Calu3 (cell line): ENCODE results near the gene MTM1. TPM values are rescaled to one million over a fixed set of nuclear protein-coding genes. Genes with fewer than 3 reads are reported as not detected.

Experiments
- BruUV-seq: library from RNA; stranded (reverse); fragments of 400-500 nt; replicated peaks from 2 replicates; lab custom pipeline; 2021; lab: Mats Ljungman, UMichigan
- CTCF ChIA-PET: fragments of 300-600 bp; sonication (Branson Sonifier 250); formaldehyde crosslinking; loops from one replicate; lab custom pipeline; 2022; ENCODE audit warnings: antibody characterized with exemption; lab: Charles Lee
- DNase-seq: peaks from one replicate; pipeline ENCODE4 v3.0.0; 2022
- H3K27ac Mint-ChIP-seq: one replicate; pipeline ENCODE4 v1.8.0; 2022; ENCODE audit warnings: mixed read lengths; ENCODE audit not compliant: unreplicated experiment
- H3K27me3 Mint-ChIP-seq: one replicate; pipeline ENCODE4 v1.8.0; 2022; ENCODE audit warnings: mixed read lengths; ENCODE audit not compliant: unreplicated experiment
- H3K36me3 Mint-ChIP-seq: one replicate; pipeline ENCODE4 v1.8.0; 2022; ENCODE audit warnings: mild to moderate bottlenecking, moderate library complexity, mixed read lengths; ENCODE audit not compliant: insufficient read depth, unreplicated experiment
- H3K4me1 Mint-ChIP-seq: one replicate; pipeline ENCODE4 v1.8.0; 2022; ENCODE audit warnings: mild to moderate bottlenecking, low read depth, mixed read lengths; ENCODE audit not compliant: unreplicated experiment
- H3K4me3 Mint-ChIP-seq: one replicate; pipeline ENCODE4 v1.8.0; 2022; ENCODE audit warnings: mild to moderate bottlenecking, low read depth, moderate library complexity, mixed read lengths; ENCODE audit not compliant: unreplicated experiment
- H3K9me3 Mint-ChIP-seq: one replicate; pipeline ENCODE4 v1.8.0; 2022; ENCODE audit warnings: low read depth, mixed read lengths; ENCODE audit not compliant: unreplicated experiment
- CTCF ChIP-seq: fragments of 200-600 bp; IDR thresholded peaks from one replicate; pipeline ENCODE4 v1.8.0; 2022; ENCODE audit warnings: antibody characterized with exemption; ENCODE audit not compliant: unreplicated experiment
- intact Hi-C: fragments of 100-400 bp; cut with micrococcal nuclease; formaldehyde crosslinking; loops from one replicate; pipeline ENCODE4 v1.10.0; 2022; ENCODE audit not compliant: unreplicated experiment
- total RNA-seq: library from RNA; stranded (reverse); gene quantifications from 2 replicates; pipeline ENCODE4 v1.2.3, GENCODE V29; 2022

Gene MTM1
- total RNA-seq, 1 experiment from 2014 or later: 13.2 TPM

DNA sequence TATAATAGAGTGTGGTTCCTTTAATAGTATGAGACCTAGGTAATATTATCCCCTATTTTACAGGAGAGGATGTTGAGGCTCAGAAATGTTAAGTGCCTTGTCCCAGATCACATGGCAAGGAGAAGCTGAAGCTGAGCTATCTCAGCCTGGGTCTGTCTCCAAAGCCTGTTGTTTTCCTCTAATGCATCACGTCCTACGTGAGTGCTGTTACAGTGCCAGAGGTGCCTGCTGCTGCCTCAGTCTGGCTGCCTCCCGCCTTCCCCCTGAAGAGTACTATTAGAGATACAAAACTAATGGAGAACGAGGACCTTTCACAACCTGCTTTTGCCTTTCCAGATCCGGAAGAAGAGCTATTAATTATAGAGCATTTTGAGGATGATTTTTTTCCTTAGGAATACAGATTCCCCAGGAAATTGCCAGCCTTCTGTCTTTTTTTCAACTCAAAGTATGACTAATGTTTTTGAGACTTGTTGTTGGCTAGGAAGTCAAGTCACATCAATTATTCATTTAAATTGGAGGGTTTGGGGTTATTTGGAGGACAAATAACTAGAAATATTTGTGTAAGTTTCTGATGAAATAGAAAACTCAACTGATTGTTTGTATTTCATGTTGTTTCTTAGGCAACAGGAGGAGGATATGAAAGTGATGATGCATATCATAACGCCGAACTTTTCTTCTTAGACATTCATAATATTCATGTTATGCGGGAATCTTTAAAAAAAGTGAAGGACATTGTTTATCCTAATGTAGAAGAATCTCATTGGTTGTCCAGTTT, 80.9 kb downstream of the MTM1 start:
- Mint-ChIP-seq H3K27ac (no peak overlapping the region), H3K4me3 (no peak overlapping the region), H3K9me3 (no peaks in the 10 kb centered on the region), H3K4me1 (no peaks in the 10 kb centered on the region), H3K27me3 (no peaks in the 10 kb centered on the region), H3K36me3 (no peaks in the 10 kb centered on the region)
- no TSS peak for BruUV-seq
- no peak for TF ChIP-seq CTCF
- CTCF ChIA-PET: no interaction called here
- intact Hi-C loops: no loop called here
- DNase-seq: no peak

GRCh38 chrX:150651906-150652305, 83.5 kb downstream of the MTM1 start:
- intact Hi-C loops: no loop called here
- TF ChIP-seq CTCF: no peak
- Mint-ChIP-seq H3K4me3 (no peak overlapping the region), H3K4me1 (no peaks in the 10 kb centered on the region), H3K9me3 (no peaks in the 10 kb centered on the region), H3K27me3 (no peaks in the 10 kb centered on the region), H3K36me3 (no peaks in the 10 kb centered on the region), H3K27ac (no peak overlapping the region)
- CTCF ChIA-PET: no interaction called here
- DNase-seq: no peak
- BruUV-seq: no TSS peak

- Mint-ChIP-seq H3K4me3 (no peak overlapping the region), H3K27me3 (no peaks in the 10 kb centered on the region), H3K4me1 (no peaks in the 10 kb centered on the region), H3K9me3 (no peaks in the 10 kb centered on the region), H3K36me3 (no peaks in the 10 kb centered on the region), H3K27ac (no peak overlapping the region)
- CTCF ChIA-PET: no interaction called here
- TF ChIP-seq CTCF: no peak
- intact Hi-C loops: no loop called here
- no TSS peak for BruUV-seq
- DNase-seq: no peak
These were observed 87.4 kb downstream of the MTM1 start for GRCh38 chrX:150655788-150656187.

DNA sequence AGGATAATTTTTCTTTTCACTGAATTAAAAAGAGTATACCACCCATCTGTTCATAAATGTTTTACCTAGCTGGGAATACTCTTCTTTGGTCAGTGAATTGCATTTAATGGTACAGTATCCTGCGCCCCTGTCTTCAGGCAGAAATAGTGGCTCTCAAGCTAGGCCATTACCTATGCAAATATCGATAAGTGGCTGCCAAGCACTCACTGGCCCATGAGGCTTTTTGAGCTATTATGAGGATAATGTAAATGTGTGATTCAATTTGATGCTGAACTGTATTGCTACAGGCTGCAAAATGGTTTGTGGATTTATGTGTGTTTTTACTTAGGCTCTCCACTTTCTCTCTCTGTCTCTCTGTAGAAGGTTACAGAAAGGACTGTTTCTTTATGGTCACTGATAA, 94.7 kb downstream of the MTM1 start:
- no TSS peak for BruUV-seq
- intact Hi-C loops: no loop called here

More for the DNA sequence above, 94.7 kb downstream of the MTM1 start:
- no peak overlapping the region for H3K27ac Mint-ChIP-seq
- no peak for DNase-seq
- CTCF ChIA-PET: no interaction called here
- H3K27me3 Mint-ChIP-seq: no peaks in the 10 kb centered on the region
- no peaks in the 10 kb centered on the region for H3K9me3 Mint-ChIP-seq
- no peak for TF ChIP-seq CTCF
- no peaks in the 10 kb centered on the region for H3K4me1 Mint-ChIP-seq
- no peaks in the 10 kb centered on the region for H3K36me3 Mint-ChIP-seq
- H3K4me3 Mint-ChIP-seq: no peak overlapping the region
